HG03460 (cell line): ENCODE results near the gene PRSS16.

ENCODE experiments used
- ATAC-seq: cut with Tn5 transposase; IDR thresholded peaks from one replicate; pipeline ENCODE4 v1.9.1; 2021; ENCODE audit not compliant: unreplicated experiment

Gene PRSS16

DNA sequence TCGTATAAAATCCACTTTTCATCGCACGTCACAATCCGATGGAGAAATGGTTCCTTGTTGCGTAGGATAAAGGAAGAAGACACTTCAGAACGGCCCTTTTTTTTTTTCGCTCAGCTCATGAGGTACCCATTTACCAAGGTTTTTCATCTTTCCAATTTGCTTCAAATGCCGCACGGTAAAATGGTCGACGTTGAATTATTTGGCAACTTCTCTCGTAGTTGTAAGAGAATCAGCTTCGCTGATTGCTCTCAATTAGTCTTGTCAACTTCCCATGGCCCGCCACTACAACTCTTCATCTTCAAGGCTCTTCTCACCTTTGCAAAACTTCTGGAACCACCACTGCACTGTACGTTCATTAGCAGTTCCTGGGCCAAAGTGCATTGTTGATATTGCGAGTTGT is 35.8 kb downstream of the PRSS16 start:
- ATAC-seq, result no peak

DNA sequence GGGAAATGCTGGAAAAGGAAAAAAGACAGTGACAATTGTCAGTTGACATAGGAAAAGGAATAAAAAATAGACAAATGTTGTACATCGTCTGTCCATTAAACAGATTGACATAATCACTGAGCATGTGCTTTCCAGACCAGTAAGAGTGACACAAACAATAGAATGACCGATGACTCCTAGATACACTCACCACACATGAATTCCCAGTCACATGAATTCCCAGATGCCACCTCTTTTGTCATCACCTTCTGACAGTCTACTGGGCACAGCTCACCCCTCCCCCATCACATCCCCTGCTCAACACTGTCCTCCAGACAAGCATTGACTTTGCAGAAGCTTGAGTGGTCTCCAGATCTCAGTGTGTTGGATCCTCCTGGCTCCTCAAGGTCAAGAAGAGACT is 38.6 kb downstream of the PRSS16 start:
- no peak for ATAC-seq

DNA sequence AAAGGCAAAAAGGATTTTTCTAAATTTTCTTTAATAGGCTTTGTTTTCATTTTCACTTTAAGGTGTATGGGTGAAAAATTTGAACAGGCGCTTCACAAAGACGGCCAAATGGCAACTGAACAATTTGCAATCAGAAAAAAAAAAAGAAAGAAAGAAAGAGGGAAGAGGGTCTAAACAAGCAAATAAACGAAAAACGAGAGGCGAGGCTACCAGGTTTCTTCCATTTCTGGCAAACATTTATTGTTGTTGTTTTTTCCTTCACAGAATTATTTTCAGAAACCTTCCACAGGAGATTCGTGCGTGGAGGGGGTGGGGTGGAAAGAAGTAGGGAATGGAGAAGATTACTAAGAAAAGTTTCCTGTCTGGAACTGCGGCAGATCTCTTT is 40.2 kb downstream of the PRSS16 start:
- ATAC-seq, result no peak

DNA sequence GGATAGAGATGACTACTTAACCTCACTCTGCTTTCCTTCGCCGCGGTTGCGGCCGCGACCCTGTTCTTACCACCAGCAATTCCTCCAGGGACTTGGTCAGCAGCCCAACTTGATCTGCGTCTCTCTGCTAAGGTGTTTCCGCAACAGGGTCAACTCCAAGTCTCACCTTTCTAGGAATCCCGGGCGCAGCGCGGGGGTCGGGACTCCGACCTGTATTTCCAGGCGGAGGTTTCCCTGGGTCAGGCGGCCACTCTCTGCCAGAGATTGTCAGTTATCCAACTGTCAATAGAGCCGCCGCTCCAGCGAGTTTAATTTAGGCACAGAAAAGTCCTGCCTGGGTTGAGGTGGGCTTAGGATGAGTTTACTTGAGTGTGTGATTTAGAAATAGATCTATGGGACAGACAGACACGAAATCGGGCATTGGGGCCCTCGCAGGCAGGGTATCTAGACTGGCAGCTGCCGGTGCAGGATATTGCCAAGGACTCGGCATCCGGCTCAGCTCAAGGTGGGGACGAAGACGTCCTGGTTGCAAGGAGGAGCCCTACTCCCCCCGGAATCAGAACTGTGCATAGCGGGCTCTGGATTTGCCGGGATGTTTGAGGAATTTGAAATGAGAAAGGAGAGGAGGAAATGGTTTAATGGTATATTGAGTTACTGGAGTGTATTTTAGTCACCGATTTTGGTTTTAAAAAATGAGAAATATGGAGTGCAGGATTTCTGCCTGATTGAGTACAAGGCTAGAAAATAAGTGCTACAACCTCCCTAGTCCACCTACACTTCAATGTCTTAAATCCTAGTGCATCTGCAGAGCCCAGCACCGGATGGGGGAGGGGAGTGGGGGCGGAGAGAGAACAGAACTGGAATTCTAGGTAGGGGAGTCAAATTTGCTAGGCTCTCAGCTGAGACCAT is 40.9 kb downstream of the PRSS16 start:
- no peak for ATAC-seq

DNA sequence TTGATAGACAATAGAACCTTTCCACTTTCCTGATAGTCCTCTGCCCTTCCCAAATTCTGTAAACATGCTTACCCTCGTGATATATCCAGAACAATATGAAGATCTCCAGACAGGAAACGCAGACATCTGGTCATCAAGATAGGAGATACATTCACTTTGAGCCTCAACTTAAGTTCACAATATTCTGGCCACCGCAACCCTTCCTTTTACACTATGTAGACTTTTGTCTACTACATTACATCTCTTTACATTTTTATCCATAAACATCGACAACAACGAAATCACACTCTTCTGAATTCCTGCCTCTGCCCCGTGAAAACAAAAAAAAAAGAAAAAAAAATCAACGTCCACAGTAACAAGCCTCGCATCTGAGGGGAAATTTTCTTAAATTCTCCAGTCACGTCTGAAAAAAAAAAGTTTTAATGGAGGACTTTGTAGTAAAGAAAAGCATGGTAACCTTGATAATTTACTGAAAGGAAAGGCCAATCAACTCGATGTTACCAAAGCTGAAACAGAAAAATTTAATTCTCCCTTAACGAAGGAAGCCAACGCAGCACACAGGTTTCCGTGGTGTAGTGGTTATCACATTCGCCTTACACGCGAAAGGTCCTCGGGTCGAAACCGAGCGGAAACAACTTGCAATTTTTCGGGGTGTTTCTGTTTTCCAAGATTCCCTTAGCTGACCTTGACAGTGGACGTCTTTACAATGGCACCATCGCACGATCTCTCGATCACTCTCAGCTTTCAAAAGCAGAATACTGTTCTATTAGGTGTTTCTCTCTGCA is 42.8 kb downstream of the PRSS16 start:
- ATAC-seq, result no peak

DNA sequence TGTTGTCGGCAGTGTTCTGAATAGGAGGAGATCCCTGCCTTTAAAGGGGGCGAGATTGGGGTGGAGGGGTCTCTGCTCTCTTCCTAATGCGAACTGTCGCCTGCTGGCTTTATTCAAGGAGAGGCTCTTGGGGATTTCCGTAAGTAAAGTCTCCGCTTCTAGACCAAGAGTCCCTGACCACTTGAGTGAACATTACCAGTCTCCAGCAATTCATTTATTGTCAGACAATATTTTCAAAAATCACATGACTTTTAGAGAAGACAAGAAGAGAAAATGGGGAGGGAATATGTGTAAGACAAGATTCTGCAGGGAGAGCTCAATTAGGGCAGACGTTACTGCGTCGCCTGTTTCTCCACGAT is 43.3 kb downstream of the PRSS16 start:
- ATAC-seq, result no peak

DNA sequence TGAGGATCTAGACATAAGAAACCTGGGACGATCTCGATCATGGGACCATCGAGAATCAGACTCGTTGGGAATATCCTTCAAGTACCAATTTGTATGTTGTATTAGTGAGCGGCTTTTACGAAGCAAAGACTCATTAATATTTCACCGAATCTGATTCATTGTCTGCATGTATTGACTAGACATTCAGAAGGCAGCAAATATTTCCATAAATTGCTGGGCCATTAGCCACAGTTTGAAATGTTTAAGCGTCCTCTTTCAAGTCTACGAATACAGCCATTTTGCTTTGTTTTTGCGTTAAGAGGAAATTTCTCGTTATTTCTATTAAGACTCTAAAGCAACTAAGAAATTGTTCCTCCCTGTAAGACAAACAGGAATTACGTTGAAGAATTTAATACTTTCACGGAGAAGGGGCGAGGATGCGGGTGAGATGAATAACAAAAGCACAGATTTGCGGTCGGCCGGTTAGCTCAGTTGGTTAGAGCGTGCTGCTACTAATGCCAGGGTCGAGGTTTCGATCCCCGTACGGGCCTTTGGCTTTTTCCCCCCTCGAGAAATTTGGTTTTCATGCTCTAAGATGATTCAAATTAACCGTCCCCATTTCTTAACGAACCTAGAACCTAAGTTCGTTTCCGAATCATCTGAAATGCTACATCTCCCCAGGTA is 46.1 kb downstream of the PRSS16 start:
- no peak for ATAC-seq

DNA sequence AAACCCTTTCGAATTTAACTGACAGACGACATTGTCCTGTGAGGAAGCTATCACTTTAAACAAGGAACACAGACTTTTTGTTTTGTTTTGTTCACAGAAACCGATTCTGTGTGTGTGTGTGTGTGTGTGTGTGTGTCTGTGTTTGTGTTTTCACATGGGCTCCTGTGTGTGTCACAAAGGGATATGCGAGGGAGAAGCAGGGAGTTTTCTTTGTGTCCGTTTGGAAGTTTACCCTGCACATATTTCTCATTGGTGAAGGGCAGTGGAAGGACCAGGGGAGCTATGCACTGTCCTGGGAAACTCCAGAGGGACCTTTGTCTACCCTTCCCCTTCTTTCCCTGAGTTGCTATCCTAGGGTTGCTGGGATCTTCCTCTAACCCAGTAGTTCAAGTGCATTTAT is 46.9 kb downstream of the PRSS16 start:
- ATAC-seq, result no peak

DNA sequence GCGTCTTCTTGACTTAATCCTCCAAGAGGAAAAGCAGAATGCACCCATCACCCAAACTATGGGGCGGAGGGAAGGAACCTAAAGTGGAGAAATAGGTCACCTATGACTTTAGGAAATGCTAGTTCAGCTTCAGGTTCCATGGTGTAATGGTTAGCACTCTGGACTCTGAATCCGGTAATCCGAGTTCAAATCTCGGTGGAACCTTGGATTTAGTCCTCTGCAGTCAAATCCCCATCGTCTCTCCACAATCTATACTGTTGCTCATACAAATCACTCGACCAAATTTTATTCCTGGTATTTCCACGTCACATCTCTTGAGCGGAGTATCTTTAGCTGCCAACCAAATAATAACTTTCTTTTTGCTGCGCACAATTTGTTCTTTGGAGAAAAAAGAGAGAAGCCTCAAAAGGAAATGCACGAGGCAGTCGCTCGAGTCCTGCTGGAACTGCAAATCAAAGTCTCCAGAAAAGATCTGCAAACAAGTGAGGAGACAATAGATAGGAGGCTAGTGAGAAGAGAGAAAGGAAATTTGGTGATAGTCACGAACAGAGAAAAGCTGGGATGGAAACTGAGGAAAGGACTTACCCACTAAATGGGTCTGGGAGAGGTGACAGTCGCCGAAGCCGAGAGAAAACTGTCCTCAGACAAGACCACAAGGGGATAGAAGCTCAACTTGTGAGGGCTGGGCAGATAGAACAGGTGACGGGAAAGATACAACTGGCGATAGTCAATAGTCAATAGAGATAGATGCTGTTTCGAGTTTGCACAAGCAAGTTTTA is 48.0 kb downstream of the PRSS16 start:
- no peak for ATAC-seq

DNA sequence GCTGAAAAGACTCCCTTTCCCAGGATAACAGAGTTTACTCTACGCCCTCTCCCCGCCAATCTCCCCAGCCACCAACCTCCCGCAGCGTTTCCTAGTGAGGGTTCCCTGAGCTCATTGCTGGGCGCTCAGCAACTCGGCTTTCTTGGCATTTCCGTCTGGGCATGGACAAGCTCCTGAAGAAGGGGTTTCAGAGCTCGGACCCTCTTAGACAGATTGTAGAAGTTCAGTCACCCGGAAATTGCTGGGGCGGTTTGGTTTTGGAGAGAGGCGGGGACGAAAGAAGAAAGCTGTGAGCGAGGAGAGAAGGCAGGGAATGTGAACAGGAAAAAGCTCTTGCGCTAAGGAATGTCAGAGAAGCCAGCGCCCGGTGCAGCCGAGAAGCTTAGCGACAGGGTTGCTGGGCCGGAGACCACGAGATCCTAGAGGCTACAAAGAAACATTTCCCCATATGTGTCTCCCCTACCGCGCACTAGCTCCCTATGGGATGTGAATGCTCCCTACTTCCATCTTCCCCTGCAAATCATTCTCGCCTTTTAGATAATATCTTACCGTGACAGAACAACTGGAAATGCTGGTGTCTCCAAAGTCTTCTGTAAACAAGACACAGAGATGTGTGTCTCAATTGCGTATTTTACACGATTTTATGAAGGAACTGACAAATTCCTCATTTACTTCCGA is 48.7 kb downstream of the PRSS16 start:
- no peak for ATAC-seq

DNA sequence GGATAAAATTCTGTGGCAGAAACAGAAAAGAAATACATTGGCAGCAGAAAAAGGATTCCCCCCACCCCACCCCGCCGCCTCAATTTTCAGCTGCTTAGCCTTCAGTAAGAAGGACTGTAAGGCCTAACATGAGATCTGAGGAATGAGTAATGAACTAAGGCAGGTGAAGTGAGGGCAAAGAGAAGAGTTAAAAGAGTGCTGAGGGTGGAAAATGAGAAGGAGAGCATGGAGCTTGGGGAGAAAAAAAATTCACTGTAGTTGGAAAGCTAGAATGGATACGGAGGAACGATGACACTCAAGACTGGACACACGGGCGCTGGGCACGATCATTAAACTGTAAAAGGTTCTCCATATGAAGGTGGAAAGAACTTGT is 50.0 kb downstream of the PRSS16 start:
- ATAC-seq, result no peak

DNA sequence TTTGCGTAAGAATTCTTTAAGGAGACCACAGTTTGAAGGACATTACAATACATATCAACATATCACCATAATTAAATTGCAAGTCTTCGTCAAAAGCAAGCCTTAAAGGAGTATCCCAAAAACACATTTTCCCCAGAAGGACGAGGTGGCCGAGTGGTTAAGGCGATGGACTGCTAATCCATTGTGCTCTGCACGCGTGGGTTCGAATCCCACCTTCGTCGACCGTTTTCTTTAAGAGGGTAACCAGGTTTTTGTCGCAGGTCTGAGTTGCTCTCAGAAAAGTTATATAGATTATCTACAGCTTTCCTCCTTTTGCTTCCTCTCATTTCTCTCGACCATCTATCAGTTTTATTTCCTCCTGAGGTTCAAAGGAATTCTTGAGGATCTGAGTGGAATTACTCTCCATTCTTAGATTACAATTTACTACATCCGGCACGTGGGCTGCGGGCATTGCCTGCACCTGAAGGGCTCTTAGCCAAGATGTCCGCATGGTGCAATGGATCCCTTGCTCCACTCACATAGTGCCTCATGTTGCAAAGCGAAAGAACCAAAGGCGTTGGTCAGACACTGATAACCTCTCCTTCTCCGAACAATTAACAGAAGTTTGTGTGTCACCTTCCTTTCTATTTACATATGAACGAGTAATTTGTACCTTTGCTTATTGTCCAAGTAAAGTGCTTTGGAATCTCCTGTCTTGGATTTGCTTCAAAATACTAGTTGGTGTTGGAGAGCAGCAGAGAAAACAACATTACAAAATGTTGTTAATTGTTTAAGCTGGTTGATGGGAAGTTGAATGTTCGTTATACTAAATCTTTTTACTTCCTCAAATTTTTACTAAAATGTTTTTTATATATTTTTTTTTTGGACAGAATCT is 50.6 kb downstream of the PRSS16 start:
- no peak for ATAC-seq

DNA sequence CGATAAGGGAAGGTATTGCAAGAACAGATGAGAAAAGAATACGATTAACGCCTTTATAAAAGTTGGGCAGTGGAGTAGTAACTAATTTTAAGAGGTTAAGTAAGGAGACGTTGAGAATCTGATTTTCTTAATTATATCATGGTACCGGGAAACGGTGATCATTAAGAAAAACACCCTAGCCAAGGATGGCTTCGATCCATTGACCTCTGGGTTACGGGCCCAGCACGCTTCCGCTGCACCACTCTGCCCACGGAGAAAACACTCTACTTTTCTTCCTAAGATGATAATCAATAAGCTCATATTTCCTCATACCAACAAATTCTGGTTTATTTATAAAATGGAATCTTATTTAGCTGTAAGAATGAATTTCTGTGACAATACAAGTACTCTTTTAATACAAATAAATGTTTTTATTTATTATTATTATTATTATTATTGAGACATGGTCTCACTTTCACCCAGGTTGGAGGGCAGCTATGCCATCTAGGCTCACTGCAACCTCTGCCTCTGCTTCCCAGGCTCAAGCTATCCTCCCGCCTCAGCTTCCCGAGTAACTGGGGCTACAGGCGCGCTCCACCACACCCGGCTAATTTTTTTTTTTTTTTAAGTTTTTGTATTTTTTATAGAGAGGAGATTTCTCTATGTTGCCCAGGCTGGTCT is 56.2 kb downstream of the PRSS16 start:
- no peak for ATAC-seq
